NCI-H2107 (cell line): ENCODE data around the gene TBC1D22A.

ENCODE experiments used
- DNase-seq: peaks from one replicate; lab custom pipeline; 2025; lab: John Stamatoyannopoulos, UW

The TBC1D22A gene

DNA sequence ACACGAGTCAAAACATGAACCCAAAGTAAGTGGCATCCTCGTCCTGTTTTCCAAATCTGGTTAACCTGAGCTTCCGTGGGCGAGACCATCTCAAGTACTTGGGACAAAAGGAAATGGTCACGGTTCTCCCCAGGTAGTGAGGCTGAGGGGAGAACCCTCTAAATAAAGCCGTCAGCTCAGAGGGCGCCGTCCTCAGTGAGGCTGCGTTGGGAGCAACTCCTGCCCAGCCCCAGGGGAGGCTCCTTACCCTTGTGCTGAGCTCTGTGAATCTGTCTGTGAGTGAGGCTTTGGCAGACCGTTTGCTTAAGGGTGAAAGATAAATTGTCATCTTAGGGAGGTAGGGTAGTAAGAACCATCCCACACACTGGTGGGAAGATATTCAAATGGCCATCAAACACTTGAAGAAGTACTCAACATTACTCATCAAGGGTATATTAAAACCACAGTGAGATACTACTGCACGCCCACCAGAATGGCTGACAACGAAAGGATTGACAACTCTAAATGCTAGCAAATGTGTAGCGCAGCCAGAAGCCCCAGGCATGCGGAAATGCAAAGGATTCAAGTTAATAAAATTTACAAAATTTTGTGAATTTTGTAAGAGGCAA lies 321.0 kb downstream of the TBC1D22A start:
- no peak for DNase-seq

- DNase-seq, result no peak
Measured at GRCh38 chr22:47084226-47084625, 321.8 kb downstream of the TBC1D22A start.

DNA sequence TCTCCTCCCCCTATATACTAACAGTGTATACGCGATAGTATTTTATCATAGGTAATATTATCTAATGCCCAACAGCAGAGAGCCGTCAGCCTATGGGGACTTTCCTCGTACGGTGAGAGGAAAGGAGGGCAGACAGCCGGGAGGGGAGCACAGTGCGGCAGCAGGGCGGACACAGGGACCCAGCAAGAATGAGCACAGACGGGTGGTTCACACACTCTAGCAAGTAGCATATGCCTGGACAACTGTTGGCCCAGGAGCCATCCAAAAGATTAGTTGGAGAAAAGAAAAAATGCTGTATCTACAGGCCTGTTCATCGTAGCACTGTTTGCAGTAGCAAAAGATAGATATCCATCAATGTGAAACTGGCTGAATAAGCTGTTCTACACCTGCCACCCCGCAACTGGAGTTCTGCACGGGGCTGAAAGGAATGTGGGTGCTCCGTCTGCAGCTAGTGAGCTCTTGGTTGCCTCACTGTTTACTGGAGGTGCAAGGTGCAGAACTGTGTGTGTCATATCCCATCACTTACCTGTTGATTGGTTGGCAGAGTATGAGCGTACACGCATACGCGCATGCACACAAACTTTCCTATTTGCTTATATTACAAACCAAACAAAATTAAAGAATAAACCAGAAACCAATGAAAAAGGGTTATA lies 324.3 kb downstream of the TBC1D22A start:
- no peak for DNase-seq

GRCh38 chr22:47088480-47089158 lies 326.2 kb downstream of the TBC1D22A start:
- no peak for DNase-seq

GRCh38 chr22:47089374-47089773 lies 326.9 kb downstream of the TBC1D22A start:
- no peak for DNase-seq

- no peak for DNase-seq
Measured at GRCh38 chr22:47089796-47090460, 327.5 kb downstream of the TBC1D22A start.

GRCh38 chr22:47090591-47091245 lies 328.3 kb downstream of the TBC1D22A start:
- DNase-seq, result no peak

- no peak for DNase-seq
Measured at GRCh38 chr22:47091246-47091651, 328.8 kb downstream of the TBC1D22A start.

- DNase-seq, result no peak
Measured at GRCh38 chr22:47091921-47092700, 329.7 kb downstream of the TBC1D22A start.

DNA sequence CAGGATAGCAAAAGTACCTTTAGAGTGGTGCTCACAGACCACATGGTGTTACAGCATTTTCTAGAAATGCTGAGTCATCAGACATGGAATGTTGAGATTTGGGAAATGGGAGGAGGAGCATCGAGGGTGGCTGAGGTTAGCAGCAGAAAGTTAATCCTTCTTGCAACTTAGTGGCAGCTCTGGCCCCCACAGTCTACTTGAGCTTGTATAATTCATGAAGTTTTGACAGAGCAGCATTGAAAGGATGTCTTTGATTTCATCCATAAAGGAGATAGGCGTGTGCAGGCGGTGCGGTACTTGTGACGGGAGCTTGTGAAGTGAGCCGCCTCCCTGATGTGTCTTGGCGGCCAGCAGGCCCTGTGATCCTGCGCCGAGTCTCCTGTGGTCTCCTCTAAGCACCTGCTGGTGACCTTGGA lies 330.5 kb downstream of the TBC1D22A start:
- DNase-seq, result no peak

GRCh38 chr22:47093720-47094119 lies 331.3 kb downstream of the TBC1D22A start:
- DNase-seq, result no peak

- DNase-seq, result no peak
Measured at GRCh38 chr22:47094861-47095330, 332.4 kb downstream of the TBC1D22A start.

- no peak for DNase-seq
Measured at GRCh38 chr22:47095395-47096122, 333.1 kb downstream of the TBC1D22A start.

DNA sequence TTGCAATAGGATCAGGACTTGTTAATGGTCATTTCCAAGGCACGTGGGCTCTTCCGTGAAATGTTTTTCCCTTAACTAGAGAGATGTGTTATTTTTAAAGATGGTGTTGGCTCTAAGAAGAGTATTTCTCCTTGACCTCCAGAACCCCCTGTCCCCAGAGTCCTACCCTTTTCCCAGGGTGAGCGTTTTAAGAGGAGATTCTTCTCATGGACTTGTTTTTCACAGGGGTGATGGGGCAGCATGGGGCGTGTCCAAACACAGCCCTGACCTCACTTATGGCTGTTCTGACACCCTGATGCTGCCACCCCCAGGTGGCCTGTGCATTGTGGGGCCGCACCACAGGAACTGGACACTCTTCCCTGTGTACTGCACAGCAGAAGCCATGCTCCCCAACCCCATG lies 335.7 kb downstream of the TBC1D22A start:
- DNase-seq, result no peak

DNA sequence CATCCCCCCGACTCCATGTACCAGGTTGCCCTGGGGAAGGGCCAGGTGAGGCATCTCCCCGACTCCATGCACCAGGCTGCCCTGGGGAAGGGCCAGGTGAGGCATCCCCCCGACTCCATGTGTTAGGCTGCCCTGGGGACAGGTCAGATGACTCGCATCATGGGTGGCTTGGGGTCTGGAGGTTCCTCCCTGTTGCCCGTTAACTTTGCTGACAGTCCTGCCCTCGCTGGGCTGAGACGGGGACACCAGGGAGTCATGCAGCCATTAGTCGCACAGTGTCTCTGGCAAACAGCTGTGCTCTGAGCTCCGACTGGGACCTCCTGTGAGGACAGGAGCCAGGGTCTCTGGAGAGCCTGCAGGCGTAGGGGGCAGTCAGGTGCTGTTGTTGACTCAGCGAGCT lies 336.1 kb downstream of the TBC1D22A start:
- no peak for DNase-seq

GRCh38 chr22:47100019-47100418 lies 337.6 kb downstream of the TBC1D22A start:
- DNase-seq, result no peak

DNA sequence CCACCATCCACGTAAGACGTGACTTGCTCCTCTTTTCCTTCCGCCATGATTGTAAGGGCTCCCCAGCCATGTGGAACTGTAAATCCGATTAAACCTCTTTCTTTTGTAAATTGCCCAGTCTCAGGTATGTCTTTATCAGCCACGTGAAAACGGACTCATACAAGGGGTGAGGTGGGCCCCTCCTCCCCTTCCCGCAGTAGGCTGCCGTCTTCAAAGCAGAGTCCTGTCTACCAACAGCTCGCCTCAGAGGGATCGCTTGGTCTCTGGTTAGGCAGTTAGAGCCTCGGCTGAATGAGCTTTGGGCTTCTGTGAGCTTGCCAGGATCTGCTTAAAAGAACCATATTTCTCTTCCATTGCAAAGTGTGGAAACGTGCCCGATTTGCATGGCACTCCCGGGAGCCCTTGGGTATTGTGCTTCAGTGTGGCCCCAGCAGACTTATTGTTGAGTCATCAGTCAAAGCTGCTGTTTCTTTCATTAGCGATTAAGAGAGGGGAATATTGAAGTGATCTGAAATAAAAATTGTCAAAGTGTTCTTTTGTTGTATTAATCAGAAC lies 338.3 kb downstream of the TBC1D22A start:
- no peak for DNase-seq

- no peak for DNase-seq
Measured at GRCh38 chr22:47101321-47101885, 339.0 kb downstream of the TBC1D22A start.

GRCh38 chr22:47102081-47102480 lies 339.6 kb downstream of the TBC1D22A start:
- DNase-seq, result no peak

- no peak for DNase-seq
Measured at GRCh38 chr22:47102648-47103047, 340.2 kb downstream of the TBC1D22A start.
